ENCODE data around the gene TMEM168.
"Not testable (repeated sequence)": the region's sequence is repeated elsewhere in the genome, so short reads cannot be mapped to it uniquely, and the experiment has no call there.

TMEM168 gene

GRCh38 chr7:112789817-112790585 is at the start of gene TMEM168:
TMEM168 (minus strand) TSS chr7:112790393; CDS start chr7:112784825, 5,568 bp downstream.
- peak in 54 of 56 donors; percentile 17 to 92 (median 66) for DNase-seq

GRCh38 chr7:112835928-112836327 is 45.7 kb upstream of the TMEM168 start:
- not testable (repeated sequence) for DNase-seq

GRCh38 chr7:112833082-112833481 is 42.9 kb upstream of the TMEM168 start:
- no peak for DNase-seq

GRCh38 chr7:112830769-112831168 is 40.6 kb upstream of the TMEM168 start:
- no peak for DNase-seq

- no peak for DNase-seq
Observed at GRCh38 chr7:112828696-112829095, 38.5 kb upstream of the TMEM168 start.

GRCh38 chr7:112821345-112821744 is 31.2 kb upstream of the TMEM168 start:
- no peak for DNase-seq

- no peak for DNase-seq
Observed at GRCh38 chr7:112819536-112819935, 29.3 kb upstream of the TMEM168 start.

GRCh38 chr7:112806156-112806555 is 16.0 kb upstream of the TMEM168 start:
- DNase-seq, result no peak

GRCh38 chr7:112802406-112802805 is 12.2 kb upstream of the TMEM168 start:
- DNase-seq, result no peak

GRCh38 chr7:112800486-112800885 is 10.3 kb upstream of the TMEM168 start:
- DNase-seq, result no peak

GRCh38 chr7:112799448-112800120 is 9.4 kb upstream of the TMEM168 start:
- DNase-seq, result no peak

- DNase-seq, result no peak
Observed at GRCh38 chr7:112798274-112799159, 8.3 kb upstream of the TMEM168 start.

GRCh38 chr7:112796552-112796951 is 6.4 kb upstream of the TMEM168 start:
- DNase-seq, result not testable (repeated sequence)

- DNase-seq, result no peak
Observed at GRCh38 chr7:112792441-112792840, 2.2 kb upstream of the TMEM168 start.

- DNase-seq, result no peak
Observed at GRCh38 chr7:112791465-112792168, 1.4 kb upstream of the TMEM168 start.

GRCh38 chr7:112790586-112791003 is 402 bp upstream of the TMEM168 start:
- peak in 2 of 56 donors; percentile 24 to 73 for DNase-seq

- DNase-seq, result no peak
Observed at GRCh38 chr7:112789453-112789816, 758 bp downstream of the TMEM168 start.

- no peak for DNase-seq
Observed at GRCh38 chr7:112788778-112789343, 1.3 kb downstream of the TMEM168 start.

GRCh38 chr7:112784603-112785002 is 5.6 kb downstream of the TMEM168 start:
- no peak for DNase-seq

- DNase-seq, result no peak
Observed at GRCh38 chr7:112782498-112782897, 7.7 kb downstream of the TMEM168 start.

GRCh38 chr7:112781558-112781957 is 8.6 kb downstream of the TMEM168 start:
- no peak for DNase-seq
